ENCODE measurements around the gene CLMN.
A peak's percentile ranks its signal among the peaks of the same experiment; 100 is the strongest.

CLMN gene

DNA sequence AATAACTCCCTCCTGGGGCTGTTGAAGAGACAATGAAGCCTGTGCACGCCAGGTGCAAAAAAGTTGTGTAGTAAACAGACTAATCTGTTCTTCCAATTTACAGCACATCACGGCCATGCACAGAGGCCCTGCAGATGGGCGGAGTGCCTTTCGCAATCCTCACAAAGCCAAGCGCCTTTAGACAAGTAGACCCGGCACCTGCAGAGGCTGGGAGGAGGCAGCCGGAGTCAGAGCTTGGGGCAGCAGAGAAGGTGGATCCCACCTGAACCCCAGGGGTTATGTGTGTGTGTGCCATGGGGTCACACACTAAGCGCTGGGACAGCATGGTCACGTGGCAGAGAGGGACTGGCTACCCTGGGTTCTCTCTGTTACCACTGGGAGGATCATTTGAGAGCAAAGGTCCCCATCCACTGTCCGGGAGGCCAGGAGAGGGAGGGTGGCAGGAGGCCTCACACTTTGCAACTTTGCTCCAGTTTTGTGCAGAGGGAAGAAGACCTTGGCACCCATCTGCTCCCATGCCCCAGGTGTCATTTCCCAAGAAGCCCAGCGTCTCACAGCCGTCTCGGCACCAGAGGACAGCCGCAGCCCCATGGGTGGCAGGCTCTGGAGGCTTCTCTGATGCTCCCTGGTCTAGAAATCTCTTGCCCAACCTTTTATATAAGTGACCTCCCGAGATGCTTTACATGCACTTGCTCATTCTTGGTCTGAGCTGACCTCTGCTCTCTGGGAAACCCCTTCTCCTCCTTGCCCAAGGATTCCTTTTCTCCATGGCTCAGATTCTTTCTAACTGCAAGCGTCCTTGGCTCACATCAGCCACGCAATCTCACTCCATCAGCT lies 82.4 kb downstream of the CLMN start:
- DNase-seq, result no peak

DNA sequence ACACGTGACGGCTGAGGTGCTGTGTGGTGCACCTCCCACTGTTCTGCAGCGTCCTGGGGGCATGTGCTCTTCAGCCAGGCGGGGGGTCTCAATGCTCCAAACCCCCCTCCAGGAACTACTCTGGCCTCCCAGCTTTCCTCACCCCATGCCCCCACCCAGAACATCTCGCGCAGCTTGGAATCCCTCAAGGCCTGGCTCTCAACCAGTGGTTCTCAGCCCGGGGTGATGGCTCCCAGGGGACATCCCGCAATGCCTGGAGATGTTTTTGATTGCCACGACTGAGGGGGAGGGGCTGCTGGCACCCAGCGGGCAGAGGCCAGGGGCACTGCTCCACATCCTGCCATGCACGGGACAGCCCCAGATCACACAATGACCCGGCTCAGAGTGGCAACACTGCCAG lies 83.5 kb downstream of the CLMN start:
- DNase-seq, result no peak

- no peak for DNase-seq
Measured at GRCh38 chr14:95235767-95236166, 83.9 kb downstream of the CLMN start.

DNA sequence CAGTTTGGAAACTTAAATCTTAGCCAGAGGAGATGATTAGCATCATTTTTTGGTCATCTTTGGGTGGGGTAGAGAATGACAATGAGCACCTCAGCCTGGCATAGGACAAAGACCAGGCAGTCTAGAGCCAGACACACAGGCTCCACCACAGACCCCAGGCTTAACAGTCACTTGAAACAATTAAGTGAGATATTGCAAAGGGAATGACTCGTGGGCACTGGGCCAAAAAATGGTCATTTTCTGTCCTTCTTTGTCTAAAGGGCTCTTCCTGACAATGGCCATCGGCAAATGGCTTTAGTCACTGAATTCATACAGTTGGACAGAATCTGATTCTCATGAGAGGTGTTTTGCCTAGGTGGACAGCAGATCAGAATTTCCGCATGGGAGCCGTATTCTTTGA lies 84.4 kb downstream of the CLMN start:
- no peak for DNase-seq

DNA sequence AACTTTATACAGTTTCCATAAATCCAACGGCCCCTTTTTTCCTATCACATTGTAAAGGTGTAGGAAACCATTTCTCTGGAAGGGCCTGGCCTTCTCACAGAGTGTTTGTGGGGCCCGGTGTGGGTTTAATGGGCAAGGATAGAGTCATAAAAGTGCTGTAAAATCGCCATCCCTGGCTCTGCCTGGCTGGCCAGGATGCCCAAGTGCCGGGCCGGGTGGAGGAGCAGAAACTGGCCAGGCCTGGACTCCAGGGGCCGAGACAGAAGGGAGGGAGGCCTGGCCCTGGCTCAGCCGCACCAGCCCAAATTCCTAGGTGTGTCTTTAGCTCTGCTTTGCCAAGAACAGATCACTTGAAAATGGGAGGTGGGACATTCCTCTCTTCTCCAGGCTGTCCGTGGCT lies 85.3 kb downstream of the CLMN start:
- DNase-seq, result no peak

- no peak for DNase-seq
Measured at GRCh38 chr14:95233702-95234241, 85.9 kb downstream of the CLMN start.

DNA sequence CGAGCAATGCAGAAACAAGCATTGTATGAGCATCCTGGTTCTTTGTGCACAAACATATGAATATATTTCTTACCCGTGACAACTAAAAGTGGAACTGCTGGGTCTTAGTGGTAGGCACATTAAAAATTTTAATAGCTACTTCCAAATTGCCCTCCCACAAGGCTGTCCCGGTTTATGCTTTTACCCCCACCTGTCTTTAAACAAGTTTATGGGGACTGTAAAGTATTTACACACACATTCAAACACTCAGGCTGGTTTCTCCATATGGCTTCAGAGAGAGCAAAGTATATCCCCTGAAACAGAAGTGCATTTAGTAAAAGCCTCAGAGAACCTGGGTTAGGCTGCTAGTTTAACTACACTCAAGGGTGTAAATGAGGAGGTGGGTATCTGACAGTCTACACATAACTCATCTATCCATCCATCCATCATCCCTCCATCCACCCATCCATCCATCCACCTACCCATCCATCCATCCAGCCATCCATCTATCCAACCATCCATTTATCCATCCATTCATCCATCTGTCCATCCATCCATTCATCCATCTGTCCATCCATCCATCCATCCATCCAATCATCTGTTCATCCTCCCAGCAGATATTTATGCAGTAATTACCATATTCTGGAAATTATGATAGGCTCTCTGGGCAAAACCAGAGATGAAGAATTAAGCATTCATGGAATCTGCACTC lies 86.7 kb downstream of the CLMN start:
- DNase-seq, result no peak

DNA sequence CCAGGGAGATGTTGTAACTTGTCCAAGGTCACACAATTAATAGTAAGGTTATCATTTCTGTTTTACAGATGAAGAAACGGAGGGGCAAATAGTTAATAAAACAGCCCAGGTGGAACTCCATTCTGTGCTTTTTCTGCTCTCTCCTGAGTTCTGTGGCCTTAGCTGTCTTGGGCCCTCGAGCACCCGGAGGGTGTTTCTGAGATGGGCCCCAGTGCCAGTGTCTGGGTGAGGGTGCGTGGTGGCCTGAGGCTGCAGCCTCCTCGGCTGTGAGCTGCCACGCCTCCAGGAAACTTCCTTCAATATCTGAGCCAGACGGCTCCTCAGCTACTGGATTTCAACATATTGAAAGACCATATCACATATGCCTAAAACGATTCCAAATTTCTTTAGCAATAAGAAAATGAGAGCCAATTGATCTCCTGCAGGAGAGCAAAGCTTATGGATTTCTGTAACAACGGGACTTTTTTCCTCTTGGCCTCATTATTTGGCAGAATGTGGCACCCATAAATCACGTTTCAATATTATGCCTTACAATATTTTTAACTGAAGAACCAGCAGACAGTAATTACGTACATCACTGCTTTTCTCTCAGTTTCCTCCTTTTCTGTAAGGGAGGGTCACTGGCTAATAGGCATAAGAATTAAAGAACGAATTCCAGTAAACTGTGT lies 87.6 kb downstream of the CLMN start:
- DNase-seq, result no peak

- no peak for DNase-seq
Measured at GRCh38 chr14:95229749-95230148, 90.0 kb downstream of the CLMN start.

- DNase-seq, result no peak
Measured at GRCh38 chr14:95228240-95228639, 91.5 kb downstream of the CLMN start.

GRCh38 chr14:95227279-95227860 lies 92.3 kb downstream of the CLMN start:
- peak; percentile 13 to 24 for DNase-seq

DNA sequence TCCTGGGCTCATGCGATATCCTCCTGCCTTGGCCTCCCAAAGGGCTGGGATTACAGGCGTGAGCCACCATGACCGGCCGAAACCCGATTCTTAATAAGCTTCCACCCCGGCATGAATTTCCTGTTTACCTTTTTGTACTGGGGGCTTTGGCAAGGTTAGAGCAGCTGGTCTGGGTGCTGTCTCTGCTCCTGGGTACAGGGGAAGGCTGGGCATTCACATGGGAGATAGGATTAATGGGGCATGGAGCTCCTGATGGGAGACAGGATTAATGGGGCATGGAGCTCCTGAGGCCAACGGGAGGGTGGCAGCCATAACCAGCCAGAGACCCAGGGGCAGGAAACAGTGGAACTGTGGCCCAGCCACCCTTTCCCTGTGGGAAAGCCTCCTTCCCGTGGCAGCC lies 92.9 kb downstream of the CLMN start:
- DNase-seq, result no peak

DNA sequence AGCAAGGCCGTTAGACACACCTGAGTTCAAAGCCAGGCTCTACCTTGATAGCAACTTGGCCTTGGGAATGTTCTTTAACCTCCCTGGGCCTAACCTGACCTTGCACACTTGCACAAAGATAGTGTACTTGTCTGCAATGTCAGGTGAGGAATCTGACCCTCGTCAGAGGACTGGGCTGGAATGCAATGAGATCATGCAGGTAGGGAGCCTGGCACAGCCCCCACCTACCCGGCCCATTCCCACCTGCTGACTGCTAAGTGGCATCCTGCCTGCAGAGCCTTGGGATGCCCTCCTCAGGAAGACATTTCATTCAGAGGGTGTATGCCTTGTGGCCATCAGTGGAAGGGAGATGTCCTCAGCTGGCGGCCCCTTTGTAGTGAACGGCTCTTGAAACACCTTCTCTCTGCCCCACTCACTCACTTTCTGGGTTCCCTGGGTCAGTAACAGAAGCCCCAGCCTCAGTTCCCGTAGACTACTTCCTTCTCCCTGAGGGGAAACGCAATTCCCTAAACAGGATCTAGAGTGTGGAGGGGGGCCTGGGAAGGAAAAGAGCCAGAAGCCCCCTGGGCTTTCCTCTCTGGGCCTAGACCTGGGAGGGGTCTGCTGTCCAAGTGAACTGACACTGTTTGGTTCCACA lies 94.3 kb downstream of the CLMN start:
- no peak for DNase-seq

DNA sequence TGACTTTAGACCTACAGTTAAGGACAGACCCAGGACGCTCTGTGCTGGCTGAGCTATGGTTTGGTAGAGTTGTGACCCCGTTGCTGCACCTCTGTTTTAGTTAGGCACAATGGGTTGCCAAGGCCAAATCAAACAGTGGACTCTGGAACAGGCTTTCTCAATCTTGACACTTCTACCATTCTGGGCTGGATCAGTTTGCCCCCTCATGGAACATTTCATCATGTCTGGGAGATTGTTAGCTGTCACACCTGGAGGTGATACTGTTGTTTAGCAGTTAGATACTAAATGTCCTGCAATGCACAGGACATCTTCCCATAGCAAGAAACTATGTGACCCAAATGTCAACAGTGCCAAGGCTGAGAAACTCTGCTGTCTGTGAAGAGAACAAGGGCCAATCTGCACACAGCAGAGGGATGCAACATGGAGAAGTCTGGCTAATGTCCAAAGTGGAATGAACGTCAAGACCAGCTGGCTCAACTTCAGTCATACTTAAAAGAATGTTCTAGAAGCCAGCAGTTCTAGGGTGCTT lies 96.8 kb downstream of the CLMN start:
- no peak for DNase-seq

- DNase-seq, result no peak
Measured at GRCh38 chr14:95222151-95222631, 97.5 kb downstream of the CLMN start.

GRCh38 chr14:95221531-95221930 lies 98.2 kb downstream of the CLMN start:
- no peak for DNase-seq

DNA sequence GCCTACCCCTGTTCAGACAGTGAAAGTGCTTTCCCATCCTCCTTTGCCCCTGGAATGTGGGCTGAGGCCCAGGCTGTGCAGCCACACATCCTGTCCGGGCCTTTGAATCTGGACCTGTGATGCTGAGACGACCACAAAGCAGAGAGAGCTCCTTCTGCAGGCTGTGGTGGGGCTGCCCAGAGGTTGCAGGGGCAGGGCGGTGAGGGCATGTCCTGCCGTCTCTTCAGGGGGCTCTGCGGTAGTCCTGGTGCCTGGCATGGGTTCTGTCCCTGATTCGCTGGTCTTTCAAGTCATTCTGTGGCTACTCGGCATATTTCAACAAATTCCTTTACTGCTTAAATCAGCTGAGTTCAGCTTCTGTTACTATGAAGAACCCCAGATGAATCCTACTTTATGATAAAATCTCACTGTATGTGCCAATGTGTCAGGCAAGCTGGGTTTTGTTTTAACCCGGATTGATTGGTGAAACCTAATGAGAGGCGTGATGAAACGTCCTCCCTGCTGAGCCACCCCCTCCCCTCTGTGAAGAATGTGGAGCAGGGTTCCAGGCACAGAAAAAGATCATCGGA lies 99.0 kb downstream of the CLMN start:
- no peak for DNase-seq

DNA sequence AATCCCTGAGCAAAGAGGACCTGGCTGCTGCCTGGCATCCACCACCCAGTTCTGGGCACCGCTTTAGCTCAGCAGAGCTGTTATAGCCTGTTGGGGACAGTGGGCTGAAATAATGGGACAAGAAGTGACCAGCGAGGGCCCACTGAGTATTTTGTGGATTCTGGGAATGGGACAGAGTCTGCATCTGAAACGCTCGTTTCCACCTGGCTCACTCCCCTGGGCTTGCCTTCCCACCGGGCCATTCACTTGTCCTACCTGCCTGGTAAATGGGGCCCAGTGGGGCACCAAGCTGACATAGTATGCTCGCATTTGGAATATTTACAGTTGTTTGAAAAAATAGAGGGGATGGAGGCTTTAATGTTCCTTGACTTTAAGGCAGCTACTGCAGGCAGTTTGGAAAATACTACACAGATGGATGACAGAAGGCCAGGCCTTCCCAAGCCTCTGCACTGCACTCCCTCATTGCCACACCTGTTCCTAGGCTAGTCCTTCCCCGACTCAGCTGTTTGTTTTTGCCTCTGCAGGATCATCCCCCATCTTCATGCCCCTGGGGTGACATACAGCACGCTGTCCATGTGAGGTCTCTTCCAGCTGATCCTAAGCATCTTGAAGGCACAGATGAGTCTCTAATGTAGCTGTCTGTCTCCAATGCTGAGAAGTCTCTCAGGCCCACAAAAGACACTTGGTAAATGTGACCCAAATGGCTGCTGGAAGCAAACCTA lies 101.1 kb downstream of the CLMN start:
- DNase-seq, result no peak

- no peak for DNase-seq
Measured at GRCh38 chr14:95218006-95218405, 101.7 kb downstream of the CLMN start.

- no peak for DNase-seq
Measured at GRCh38 chr14:95217391-95217900, 102.3 kb downstream of the CLMN start.

DNA sequence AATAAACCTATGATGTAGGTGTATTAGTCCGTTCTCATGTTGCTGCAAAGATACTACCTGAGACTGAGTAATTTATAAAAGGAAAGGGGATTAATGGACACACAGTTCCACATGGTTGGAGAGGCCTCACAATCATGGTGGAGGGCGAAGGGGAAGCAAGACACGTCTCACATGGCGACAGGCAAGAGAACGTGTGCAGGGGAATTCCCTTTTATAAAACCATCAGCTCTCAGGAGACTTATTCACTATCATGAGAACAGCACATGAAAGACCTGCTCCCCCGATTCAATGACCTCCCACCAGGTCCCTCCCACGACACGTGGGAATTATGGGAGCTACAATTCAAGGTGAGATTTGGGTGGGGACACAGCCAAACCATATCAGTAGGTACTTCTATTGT lies 103.7 kb downstream of the CLMN start:
- no peak for DNase-seq
